Measurements from ENCODE around the gene RNF224.

DNA sequence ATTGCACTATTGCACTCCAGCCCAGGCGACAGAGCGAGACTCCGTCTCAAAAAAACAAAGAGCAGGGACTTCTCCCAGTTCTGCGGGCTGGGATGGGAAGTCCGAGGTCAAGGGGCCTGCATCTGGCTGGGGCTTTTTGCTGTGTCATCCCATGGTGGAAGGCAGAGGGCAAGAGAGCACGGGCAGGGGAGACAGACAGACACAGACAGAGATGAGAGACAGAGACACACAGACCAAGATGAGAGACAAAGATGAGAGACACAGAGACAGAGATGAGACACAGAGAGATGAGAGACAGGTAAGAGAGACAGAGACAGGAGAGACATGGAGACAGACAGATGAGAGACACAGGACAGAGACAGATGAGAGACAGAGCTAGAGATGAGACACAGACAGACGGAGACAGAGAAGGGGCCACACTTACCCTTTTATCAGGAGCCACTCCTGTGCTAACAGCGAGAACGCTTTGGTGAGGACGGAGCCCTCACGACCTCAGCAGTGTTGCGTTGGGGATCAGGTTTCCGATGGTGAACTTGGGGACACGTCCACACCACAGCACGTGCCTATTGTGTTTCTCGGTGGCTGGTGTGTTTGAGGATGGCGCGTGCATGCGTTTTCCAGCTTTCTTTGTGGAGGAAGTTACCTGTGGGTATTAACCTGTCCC is 41.4 kb downstream of the RNF224 start:
- TF ChIP-seq, protein P1, sequence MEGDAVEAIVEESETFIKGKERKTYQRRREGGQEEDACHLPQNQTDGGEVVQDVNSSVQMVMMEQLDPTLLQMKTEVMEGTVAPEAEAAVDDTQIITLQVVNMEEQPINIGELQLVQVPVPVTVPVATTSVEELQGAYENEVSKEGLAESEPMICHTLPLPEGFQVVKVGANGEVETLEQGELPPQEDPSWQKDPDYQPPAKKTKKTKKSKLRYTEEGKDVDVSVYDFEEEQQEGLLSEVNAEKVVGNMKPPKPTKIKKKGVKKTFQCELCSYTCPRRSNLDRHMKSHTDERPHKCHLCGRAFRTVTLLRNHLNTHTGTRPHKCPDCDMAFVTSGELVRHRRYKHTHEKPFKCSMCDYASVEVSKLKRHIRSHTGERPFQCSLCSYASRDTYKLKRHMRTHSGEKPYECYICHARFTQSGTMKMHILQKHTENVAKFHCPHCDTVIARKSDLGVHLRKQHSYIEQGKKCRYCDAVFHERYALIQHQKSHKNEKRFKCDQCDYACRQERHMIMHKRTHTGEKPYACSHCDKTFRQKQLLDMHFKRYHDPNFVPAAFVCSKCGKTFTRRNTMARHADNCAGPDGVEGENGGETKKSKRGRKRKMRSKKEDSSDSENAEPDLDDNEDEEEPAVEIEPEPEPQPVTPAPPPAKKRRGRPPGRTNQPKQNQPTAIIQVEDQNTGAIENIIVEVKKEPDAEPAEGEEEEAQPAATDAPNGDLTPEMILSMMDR (IDR thresholded peaks at IDR 0.05), result no peak
- TF ChIP-seq EP300 (IDR thresholded peaks at IDR 0.05; ENCODE audit: borderline replicate concordance in 1 of 2, low read depth in 1 of 2, low read length in 1 of 2) (no peak), FOXM1 (IDR thresholded peaks at IDR 0.05; ENCODE audit: low read depth) (no peak), MXI1 (IDR thresholded peaks at IDR 0.05; ENCODE audit: low read depth, low read length) (no peak), RXRA (IDR thresholded peaks at IDR 0.05; ENCODE audit: borderline replicate concordance, low read depth) (no peak), USF2 (IDR thresholded peaks at IDR 0.05; ENCODE audit: borderline replicate concordance, low read depth, low read length) (no peak), TCF12 (IDR thresholded peaks at IDR 0.05) (no peak), POLR2AphosphoS5 (IDR thresholded peaks at IDR 0.05; ENCODE audit: low read depth, low read length) (no peak)

Data from SK-N-SH (cell line).